ENCODE measurements around the gene TASL. TPM values are rescaled to one million over a fixed set of nuclear protein-coding genes. Genes with fewer than 3 reads are reported as not detected.

Gene TASL
- total and polyA plus RNA-seq, 2 experiments from 2014 or later, result 0.30 TPM; not detected in 1

GRCh38 chrX:30580641-30581040 is 3.1 kb upstream of the TASL start:
- H3K9me2 ChIP-seq (replicated peaks; ENCODE audit: insufficient read depth), result no peaks in the 10 kb centered on the region
- H3K36me3 ChIP-seq (replicated peaks; ENCODE audit: insufficient read depth, low read depth), result no peaks in the 10 kb centered on the region
- H3K4me3 ChIP-seq, result no peak overlapping the region
- TF ChIP-seq EZH2 (IDR thresholded peaks at IDR 0.05; ENCODE audit: borderline replicate concordance) (no peak), EZH2phosphoT487 (IDR thresholded peaks at IDR 0.05; ENCODE audit: low read depth, severe bottlenecking, unreplicated experiment) (no peak), CTCF (IDR thresholded peaks at IDR 0.05; ENCODE audit: poor library complexity) (no peak)
- no peak overlapping the region for H3K4me2 ChIP-seq
- no peak for DNase-seq (ENCODE audit: low spot score)
- no peaks in the 10 kb centered on the region for H3K79me2 ChIP-seq
- no peak overlapping the region for H3K27ac ChIP-seq
- H4K20me1 ChIP-seq (ENCODE audit: insufficient read depth, poor library complexity, severe bottlenecking), result no peaks in the 10 kb centered on the region
- H3K4me1 ChIP-seq (ENCODE audit: insufficient read depth), result no peaks in the 10 kb centered on the region
- no peaks in the 10 kb centered on the region for H3K9me3 ChIP-seq (ENCODE audit: low read depth)
- 57% methylated on average over 2 of the region's 2 CpGs for WGBS (ENCODE audit: low lambda C conversion rate, missing lambda C conversion rate)
- H2AFZ ChIP-seq, result no peak overlapping the region
- no peaks in the 10 kb centered on the region for H3K27me3 ChIP-seq

- no peaks in the 10 kb centered on the region for H3K36me3 ChIP-seq (replicated peaks; ENCODE audit: insufficient read depth, low read depth)
- TF ChIP-seq EZH2 (IDR thresholded peaks at IDR 0.05; ENCODE audit: borderline replicate concordance) (no peak), CTCF (IDR thresholded peaks at IDR 0.05; ENCODE audit: poor library complexity) (no peak), EZH2phosphoT487 (IDR thresholded peaks at IDR 0.05; ENCODE audit: low read depth, severe bottlenecking, unreplicated experiment) (no peak)
- H3K4me3 ChIP-seq, result no peak overlapping the region
- peaks cover 9% of the 10 kb centered on the region for H3K4me1 ChIP-seq (ENCODE audit: insufficient read depth)
- no peaks in the 10 kb centered on the region for H3K9me2 ChIP-seq (replicated peaks; ENCODE audit: insufficient read depth)
- H3K79me2 ChIP-seq, result no peaks in the 10 kb centered on the region
- H3K9me3 ChIP-seq (ENCODE audit: low read depth), result no peaks in the 10 kb centered on the region
- 94% methylated on average over 8 of the region's 8 CpGs for WGBS (ENCODE audit: low lambda C conversion rate, missing lambda C conversion rate)
- no peak overlapping the region for H2AFZ ChIP-seq
- DNase-seq (ENCODE audit: low spot score), result no peak
- H3K27ac ChIP-seq, result no peak overlapping the region
- H4K20me1 ChIP-seq (ENCODE audit: insufficient read depth, poor library complexity, severe bottlenecking), result no peaks in the 10 kb centered on the region
- H3K4me2 ChIP-seq, result no peak overlapping the region
- no peaks in the 10 kb centered on the region for H3K27me3 ChIP-seq
These were observed 685 bp downstream of the TASL start for GRCh38 chrX:30576881-30577280.

GRCh38 chrX:30573125-30573524 is 4.4 kb downstream of the TASL start:
- no peak overlapping the region for H2AFZ ChIP-seq
- H3K9me2 ChIP-seq (replicated peaks; ENCODE audit: insufficient read depth), result no peaks in the 10 kb centered on the region
- DNase-seq (ENCODE audit: low spot score), result no peak
- TF ChIP-seq EZH2 (IDR thresholded peaks at IDR 0.05; ENCODE audit: borderline replicate concordance) (no peak), CTCF (IDR thresholded peaks at IDR 0.05; ENCODE audit: poor library complexity) (no peak), EZH2phosphoT487 (IDR thresholded peaks at IDR 0.05; ENCODE audit: low read depth, severe bottlenecking, unreplicated experiment) (no peak)
- 90% methylated on average over 3 of the region's 3 CpGs for WGBS (ENCODE audit: low lambda C conversion rate, missing lambda C conversion rate)
- H3K4me3 ChIP-seq, result no peak overlapping the region
- no peaks in the 10 kb centered on the region for H3K9me3 ChIP-seq (ENCODE audit: low read depth)
- H3K36me3 ChIP-seq (replicated peaks; ENCODE audit: insufficient read depth, low read depth), result no peaks in the 10 kb centered on the region
- H3K4me2 ChIP-seq, result no peak overlapping the region
- H4K20me1 ChIP-seq (ENCODE audit: insufficient read depth, poor library complexity, severe bottlenecking), result no peaks in the 10 kb centered on the region
- no peak overlapping the region for H3K27ac ChIP-seq
- no peaks in the 10 kb centered on the region for H3K79me2 ChIP-seq
- H3K27me3 ChIP-seq, result no peaks in the 10 kb centered on the region
- H3K4me1 ChIP-seq (ENCODE audit: insufficient read depth), result peaks cover 9% of the 10 kb centered on the region

GRCh38 chrX:30572678-30573077 is 4.9 kb downstream of the TASL start:
- no peak for DNase-seq (ENCODE audit: low spot score)
- H3K27ac ChIP-seq, result peak overlapping the region; percentile 46
- WGBS (ENCODE audit: low lambda C conversion rate, missing lambda C conversion rate), result 71% methylated on average over 4 of the region's 4 CpGs

More at GRCh38 chrX:30572678-30573077, 4.9 kb downstream of the TASL start:
- TF ChIP-seq EZH2phosphoT487 (IDR thresholded peaks at IDR 0.05; ENCODE audit: low read depth, severe bottlenecking, unreplicated experiment), result no peak
- TF ChIP-seq EZH2 (IDR thresholded peaks at IDR 0.05; ENCODE audit: borderline replicate concordance), result no peak
- TF ChIP-seq CTCF (IDR thresholded peaks at IDR 0.05; ENCODE audit: poor library complexity), result no peak
- Histone ChIP-seq H3K4me3 (no peak overlapping the region), H3K9me3 (ENCODE audit: low read depth) (no peaks in the 10 kb centered on the region), H3K4me2 (peak overlapping the region; percentile 28), H3K36me3 (replicated peaks; ENCODE audit: insufficient read depth, low read depth) (no peaks in the 10 kb centered on the region), H2AFZ (no peak overlapping the region), H3K9me2 (replicated peaks; ENCODE audit: insufficient read depth) (no peaks in the 10 kb centered on the region), H4K20me1 (ENCODE audit: insufficient read depth, poor library complexity, severe bottlenecking) (no peaks in the 10 kb centered on the region), H3K79me2 (no peaks in the 10 kb centered on the region), H3K27me3 (no peaks in the 10 kb centered on the region), H3K4me1 (ENCODE audit: insufficient read depth) (peaks cover 9% of the 10 kb centered on the region)
